IPS DF 4.7 (cell line): ENCODE measurements around the gene PGGHG.
"Not testable (repeated sequence)": the region's sequence is repeated elsewhere in the genome, so short reads cannot be mapped to it uniquely, and the experiment has no call there.

Source experiments
- DNase-seq: peaks from one replicate; pipeline ENCODE4 v3.0.0-alpha.2; 2013; ENCODE audit warnings: low spot score; ENCODE audit errors: extremely low read depth

The PGGHG gene

DNA sequence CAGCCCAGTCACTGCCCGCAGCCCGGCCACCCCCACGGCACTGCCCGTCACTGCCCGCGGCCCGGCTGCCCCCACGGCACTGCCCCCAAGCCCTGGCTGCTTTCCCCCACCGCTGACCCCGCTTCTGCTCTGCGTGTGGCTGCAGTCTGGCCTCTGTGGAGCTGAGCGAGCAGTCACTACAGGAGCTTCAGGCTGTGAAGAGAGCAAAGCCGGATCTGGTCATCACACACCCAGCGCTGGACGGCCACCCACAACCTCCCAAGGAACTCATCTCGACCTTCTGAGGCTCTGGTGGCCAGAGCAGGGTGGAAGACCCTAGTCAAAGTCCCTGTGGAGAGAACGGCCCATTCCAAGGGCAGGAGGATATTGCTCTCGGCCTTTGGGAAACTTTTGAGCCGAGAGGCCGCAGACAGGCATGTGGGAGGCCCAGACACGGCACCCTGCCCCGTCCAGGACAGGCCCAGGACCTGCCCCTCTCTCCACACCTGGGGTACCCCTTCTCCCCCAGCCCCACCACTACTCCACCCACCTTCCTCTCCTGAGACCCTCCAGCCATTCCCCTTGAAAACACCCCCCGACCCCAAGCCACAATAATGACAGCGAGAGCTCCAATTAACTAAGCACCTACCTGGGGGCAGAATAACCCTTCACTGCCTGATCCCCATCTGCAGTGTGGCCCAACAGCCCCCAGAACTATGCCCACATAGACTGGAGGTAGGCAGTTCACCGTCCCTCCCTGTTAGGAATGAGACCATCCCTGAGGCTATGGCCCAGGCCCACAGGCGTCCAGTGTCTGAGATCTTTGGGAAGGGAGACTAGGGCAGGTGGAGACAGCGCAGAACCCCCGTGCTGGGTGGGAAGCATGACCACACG is 3.7 kb upstream of the PGGHG start:
- DNase-seq: no peak

DNA sequence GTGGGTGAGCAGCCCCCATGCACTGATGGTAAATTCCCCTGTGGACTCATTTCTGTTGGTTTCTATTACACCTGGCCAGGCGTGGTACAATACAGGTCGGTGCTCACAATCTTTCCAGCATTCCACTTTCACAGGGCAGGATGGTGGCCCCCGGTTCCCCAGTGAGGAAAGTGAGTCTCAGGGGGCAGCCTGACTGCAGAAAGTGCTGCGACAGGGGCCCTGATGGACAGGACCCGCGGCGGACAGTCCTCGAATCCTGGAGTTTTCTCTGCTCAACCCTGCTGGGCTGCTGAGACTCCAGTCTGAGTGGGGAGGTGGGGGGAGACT is 3.1 kb upstream of the PGGHG start:
- no peak for DNase-seq

DNA sequence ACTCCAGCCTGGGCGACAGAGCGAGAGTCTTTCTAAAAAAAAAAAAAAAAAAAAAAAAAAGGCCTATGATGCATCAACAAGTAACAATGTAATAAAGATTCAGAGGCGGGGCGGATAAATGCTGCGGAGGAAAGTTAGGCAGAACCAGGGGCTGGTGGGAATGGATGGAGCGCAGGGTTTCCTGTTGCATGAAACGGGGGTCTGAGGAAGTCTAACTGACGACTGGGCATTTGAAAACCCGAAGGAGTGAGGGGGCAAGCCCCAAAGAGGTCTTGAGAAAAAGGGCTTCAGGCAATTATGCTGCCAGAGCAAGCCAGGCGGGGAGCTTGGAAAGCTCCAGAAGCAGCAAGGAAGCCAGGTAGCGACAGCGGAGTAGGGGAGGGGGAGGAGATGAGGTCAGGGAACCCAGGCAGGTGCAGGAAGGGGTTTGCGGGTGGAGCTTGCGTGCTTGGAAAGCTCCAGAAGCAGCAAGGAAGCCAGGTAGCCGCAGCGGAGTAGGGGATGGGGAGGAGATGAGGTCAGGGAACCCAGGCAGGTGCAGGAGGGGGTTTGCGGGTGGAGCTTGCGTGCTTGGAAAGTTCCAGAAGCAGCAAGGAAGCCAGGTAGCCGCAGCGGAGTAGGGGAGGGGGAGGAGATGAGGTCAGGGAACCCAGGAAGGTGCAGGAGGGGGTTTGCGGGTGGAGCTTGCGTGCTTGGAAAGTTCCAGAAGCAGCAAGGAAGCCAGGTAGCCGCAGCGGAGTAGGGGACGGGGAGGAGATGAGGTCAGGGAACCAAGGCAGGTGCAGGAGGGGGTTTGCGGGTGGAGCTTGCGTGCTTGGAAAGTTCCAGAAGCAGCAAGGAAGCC is 1.7 kb upstream of the PGGHG start:
- DNase-seq: not testable (repeated sequence)

DNA sequence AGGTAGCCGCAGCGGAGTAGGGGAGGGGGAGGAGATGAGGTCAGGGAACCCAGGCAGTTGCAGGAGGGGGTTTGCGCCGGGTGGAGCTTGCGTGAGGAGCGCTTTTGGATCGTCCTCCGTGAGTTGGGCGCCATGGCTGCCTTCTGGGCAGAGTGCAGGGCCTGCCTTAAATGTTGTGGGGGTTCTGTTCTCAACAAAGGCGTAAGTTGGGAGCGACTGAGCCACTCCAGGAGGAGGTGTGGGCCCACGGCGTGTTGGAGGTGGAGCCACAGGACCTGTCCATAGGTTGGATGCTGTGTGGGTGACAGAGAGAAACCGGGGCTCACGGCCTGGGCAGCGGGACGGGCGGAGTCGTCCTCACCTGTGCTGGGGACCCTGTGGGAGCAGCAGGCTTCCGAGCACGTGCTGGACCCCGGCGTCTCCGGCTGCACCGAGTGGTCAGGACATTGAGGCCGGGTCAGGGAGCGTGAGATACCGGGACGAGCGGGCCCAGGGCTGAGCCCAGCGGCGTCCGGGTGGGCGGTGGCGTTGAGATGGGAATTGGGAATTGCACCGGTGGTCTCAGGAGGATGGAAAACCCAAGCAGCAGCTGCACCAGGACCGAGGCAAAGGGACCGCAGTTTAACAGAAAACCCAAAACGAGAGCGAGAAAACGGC is 977 bp upstream of the PGGHG start:
- no peak for DNase-seq

DNA sequence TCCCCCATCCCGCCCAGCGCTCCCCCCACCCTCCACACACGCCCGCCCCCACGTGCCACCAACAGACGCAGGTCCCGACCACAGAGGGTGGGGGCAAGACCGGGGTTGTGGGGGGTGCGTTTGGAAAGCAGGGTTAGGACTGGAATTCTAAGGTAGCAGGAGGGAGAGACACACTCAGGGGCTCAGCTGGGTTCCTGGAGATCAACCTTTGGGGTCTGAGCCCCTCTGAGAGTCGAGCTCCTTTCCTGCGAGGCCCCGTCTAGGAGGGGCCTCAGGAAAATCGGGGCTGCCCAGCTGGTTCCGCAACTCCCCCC is 429 bp downstream of the PGGHG start:
- DNase-seq: no peak

DNA sequence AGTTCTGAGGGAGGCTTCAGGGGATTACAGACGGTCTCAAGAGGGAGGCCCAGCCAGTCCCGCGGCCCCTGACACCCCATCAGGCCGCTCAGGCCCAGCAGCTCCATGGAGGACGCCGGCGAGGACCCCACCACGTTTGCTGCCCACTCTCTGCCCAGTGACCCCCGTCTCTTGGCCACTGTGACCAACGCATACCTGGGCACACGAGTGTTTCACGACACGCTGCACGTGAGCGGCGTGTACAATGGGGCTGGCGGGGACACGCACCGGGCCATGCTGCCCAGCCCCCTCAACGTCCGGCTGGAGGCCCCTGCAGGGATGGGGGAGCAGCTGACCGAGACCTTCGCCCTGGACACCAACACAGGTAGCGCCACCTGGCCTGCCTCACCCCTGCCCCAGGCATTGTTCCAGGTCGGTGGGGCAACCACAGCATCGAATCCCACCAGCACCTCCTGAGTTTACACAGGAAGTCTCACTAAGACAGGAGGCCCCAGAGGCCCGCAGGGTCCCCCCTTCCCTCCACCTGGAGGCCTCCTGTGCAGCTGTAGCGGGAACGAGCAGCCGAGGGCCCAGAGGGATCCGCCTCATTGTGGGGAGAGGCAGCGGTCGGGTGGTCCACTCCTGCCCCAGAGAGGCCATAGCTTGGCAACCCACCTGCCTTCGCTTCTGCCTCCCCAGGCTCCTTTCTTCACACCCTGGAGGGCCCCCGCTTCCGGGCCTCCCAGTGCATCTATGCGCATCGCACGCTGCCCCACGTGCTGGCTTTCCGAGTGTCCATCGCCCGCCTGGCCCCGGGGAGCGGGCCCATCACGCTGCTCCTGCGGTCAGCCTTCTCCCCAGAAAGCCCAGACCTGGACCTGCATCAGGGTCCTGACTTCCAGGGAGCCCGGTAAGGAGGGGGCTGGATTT is 1.0 kb downstream of the PGGHG start:
- no peak for DNase-seq

DNA sequence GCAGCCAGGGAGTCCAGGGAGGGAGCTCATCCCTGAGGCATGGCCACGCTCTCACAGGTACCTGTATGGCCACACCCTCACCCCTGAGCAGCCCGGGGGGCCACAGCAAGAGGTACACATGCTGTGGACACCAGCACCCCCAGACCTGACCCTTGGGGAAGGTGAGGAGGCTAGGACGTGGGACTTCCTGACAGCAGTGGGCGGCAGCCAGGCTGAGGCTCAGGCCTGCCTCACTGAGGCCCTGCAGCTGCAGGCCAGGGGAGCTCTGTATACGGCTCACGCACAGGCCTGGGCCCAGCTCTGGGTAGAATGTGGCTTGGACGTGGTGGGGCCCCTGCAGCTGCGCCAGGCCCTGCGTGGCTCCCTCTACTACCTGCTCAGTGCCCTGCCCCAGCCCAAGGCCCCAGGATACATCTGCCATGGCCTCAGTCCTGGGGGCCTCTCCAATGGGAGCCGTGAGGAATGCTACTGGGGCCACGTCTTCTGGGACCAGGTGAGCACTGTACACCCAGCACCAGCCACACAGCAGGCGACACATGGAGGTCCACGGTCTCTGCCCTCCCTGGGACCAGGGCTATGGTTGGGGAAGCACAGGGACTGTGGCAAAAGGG is 1.8 kb downstream of the PGGHG start:
- DNase-seq: no peak

DNA sequence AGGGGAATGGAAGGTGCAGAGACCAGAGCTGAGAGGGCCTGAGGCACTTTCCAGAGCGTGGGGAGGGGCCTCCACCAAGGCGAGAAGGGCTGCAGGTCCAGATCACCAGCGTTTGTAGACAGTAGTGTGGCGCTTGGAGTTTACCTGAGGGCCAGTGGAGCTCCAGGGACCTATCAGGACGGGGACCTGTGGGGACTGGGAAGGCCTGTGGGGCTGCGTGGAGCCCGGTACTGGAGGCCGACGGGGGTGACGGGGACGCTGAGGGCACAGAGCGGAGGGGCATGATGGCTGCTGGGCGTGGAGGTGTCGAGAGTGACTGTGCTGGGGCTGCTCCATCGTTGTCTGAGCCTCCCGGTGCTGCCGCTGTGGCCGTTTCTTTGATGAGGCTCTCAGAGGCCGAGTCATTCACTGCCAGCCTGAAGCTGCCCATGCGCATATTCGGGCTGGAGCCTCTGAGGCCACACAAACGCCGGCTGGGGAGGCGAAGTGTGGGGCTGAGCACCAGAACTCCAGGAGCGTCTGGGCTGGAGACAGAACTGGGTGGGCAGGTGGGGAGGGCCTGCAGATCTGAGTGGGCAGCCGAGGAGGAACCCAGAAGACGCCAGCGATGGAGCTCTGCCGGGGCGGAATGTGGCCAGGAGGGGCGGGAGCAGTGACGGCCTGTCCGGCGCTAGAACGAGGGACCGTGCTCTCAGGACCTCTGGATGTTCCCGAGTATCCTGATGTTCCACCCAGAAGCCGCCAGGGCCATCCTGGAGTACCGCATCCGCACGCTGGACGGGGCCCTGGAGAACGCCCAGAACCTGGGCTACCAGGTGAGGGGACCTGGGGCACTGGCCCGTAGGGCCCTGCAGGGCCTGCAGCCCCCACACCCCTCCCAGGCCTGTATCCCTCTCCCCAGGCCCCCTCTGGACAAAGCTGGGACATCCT is 2.6 kb downstream of the PGGHG start:
- no peak for DNase-seq

DNA sequence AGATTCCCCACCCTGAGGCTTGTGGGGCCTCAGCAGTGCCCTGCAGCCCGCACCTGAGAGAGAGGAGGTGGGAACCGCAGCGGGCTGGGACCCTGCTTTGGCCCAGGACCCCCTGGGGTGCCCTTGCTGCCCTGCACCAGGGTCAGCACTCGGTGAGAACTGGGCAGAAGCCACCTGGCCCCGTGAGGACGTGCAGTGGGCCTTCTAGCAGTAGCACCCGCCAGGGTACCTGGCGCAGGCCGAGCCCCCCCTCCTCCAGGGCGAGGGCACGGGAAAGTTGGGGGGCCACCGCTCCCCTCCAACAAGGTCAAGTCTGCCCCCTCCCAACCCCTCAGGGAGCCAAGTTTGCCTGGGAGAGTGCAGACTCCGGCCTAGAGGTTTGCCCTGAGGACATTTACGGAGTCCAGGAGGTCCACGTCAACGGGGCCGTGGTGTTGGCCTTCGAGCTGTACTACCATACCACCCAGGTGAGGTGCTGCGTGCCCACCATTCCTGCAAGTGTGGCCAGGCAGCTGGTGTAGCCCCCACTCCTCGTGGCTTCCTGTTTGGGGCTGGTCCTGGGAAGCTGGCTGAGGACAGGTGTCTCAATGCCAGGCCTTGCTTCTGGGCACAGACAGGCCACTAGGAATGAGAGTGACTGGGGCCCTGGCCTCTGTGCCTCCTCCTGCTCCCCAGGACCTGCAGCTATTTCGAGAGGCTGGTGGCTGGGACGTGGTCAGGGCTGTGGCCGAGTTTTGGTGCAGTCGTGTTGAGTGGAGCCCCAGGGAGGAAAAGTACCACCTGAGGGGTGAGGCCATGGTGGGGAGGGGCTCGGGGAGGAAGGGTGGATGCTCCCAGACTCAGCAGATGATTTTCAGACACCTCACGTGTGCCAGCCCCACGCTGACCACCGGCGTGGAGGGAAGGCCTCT is 3.5 kb downstream of the PGGHG start:
- no peak for DNase-seq

DNA sequence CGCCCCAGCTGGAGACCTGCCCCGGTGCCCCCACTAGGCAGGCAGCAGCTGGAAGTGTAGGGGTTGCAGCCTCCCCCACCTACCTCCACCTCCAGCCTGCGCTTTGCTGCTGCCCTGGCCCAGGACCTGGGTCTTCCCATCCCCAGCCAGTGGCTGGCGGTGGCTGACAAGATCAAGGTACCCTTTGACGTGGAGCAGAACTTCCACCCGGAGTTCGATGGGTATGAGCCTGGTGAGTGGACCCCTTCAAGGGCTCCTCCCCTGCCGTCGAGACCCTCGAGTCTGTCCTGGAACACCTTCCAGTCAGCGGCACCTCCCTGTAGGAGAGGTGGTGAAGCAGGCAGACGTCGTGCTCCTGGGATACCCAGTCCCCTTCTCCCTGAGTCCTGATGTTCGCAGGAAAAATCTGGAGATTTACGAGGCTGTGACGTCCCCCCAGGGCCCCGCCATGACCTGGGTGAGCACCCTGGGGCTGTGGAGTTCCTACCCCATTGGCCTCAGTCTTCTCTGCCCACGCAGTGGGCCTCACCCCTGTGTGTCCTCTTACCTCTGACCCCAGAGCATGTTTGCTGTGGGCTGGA is 4.4 kb downstream of the PGGHG start:
- DNase-seq: no peak

DNA sequence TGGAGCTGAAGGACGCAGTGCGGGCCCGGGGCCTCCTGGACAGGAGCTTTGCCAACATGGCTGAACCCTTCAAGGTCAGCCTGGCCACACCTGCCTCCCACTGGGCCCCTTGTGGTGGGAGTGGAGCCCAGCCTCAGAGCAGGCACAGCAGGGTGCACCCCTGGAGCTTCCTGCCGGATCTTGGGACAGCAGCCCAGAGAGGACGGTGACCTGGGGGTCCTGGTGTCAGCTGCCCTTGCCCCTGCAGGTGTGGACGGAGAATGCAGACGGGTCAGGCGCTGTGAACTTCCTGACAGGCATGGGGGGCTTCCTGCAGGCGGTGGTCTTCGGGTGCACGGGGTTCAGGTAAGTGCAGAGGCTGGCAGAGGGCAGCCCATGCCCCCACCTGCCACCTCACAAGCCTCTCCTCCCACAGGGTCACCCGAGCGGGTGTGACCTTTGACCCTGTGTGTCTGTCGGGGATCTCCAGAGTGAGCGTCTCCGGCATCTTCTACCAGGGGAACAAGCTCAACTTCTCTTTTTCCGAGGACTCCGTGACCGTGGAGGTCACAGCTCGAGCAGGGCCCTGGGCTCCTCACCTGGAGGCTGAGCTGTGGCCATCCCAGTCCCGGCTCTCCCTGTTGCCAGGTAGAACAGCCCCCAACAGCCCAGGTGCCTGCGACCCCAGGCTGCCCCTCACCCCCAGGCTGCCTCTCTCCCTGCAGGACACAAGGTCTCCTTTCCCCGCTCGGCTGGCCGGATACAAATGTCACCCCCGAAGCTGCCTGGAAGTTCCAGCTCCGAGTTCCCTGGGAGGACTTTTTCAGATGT is 5.1 kb downstream of the PGGHG start:
- no peak for DNase-seq

DNA sequence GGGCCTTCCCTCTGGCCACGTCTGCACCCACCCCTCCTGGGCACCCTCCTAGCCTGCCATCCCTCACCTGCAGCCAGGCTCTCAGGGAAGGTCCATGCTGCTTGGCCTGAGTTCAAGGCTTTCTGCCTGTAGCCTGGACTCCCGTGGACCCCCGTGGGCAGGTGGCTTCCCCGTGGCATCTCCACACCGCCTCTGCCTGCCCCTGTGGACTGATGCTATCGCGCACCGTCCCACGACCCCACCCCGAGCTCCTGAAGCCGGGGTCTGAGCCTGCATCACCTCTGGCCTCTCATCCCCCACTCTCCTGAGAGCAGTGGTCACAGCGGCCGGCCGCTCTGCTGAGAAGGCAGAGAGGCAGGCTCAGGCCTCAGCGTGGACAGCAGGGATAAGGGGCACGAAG is 5.9 kb downstream of the PGGHG start:
- no peak for DNase-seq

DNA sequence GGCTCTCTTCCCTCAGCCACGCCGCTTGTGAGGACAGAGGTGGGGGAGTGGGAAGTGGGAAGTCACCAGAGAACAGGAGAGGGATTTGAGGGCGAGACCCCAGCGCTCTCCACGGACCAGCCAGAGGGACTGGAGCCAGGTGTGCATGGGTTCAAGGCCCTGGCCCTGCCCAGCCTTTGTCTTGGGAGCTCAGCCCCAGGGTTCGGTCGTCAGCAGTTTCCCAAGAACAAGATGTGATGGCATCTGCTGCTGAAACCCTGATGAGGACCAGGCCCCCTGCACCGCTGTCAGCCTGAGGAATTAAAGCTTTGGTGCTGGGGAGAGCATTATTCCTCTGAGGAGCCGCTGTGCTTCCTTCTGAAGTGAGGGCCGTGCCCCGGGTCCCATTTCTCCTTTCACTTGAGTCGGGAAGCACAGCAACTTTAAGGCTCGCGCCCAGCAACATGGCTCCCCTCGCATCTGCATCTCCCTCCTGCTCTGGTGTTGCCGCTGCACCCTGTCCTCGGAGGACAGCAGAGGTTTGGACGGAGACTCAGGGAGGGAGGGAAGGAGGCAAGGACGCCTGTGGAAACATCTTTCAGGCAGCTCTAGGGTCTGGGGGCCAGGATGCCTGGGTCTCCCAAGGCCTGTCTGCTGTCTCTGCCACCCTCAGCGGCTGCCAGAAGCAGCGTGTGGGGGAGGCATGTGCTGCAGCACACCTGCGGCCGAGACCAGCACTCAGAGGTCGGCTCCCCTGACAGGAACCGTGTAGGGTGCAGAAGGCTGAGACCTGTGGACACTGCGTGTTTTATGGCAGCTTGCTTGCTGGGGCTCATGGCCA is 6.6 kb downstream of the PGGHG start:
- DNase-seq: no peak

DNA sequence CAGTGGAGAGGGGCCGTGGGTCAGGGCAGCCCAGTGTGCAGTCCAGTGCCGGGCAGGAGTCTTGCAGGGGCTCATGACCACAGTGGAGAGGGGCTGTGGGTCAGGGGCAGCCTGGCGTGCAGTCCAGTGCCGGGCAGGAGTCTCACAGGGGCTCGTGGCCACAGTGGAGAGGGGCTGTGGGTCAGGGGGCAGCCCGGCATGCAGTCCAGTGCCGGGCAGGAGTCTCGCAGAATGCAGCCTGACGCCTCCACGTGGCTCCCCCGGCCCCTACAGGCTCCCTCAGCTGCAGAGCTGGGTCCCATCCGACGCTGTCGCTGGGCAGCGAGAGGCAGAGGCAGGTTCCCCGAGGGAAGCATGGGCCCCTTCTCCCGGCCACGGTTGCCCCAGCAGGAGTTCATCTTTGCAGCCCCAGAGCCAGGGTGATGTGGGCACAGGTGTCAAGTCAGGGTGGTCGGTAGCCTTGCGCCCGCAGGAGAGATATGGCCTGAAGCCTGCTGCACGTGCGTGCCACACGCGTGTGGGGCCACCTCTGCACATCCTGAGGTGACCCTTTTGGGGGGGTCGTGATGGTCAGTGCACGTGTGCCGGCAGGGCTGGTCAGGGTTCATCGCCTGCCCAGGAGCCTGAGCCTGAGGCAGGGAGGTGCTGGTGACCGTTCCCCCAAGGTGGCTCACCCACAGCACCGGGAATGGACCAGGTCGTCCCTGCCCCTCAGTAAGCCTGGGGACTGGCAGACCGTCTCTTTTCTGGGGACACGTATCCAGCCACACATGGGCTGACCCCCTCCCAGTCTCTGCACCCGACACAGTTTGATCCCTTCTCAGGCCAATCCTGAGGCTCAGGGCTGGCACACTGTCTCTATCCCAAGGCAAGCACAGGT is 7.5 kb downstream of the PGGHG start:
- DNase-seq: no peak

DNA sequence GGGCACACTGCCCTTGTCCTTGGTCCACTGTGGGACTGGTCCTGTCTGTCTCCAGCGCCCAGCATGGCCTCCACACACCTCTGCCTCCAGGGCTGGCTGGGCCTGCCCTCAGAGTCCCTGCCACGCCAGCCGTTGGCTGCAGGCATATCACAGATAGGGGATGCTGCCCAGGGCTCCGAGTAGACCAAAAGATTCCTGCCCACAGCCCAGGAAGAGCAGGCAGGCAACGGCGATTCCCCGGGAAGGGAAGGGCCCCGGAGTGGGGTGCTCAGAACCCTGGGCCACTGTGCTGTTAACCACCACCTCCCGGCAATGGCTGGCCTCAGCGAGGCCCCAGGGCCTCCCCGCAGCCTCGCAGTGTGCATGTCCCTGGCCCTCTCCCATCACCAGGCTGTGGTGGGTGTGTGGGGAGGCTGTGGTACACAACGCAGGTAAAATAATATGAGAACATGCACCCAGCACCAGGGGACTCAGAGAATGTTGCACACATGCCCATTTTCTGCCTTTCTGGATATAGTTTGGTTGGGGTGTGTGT is 8.2 kb downstream of the PGGHG start:
- no peak for DNase-seq
